Body of pancreas (tissue), 4 donors: ENCODE measurements around the gene ARHGDIA. TPM values are rescaled to one million over a fixed set of nuclear protein-coding genes. Genes with fewer than 3 reads are reported as not detected.

ENCODE experiments used
- ATAC-seq: fragments of 150-250 bp; one replicate; pipeline ENCODE4 v1.9.1; 2016
- DNase-seq, 4 donors: peaks; one replicate each; pipeline ENCODE4 v3.0.0-alpha.2; 2019
- H3K27ac ChIP-seq, 4 donors: fragments of 200-600 bp; sonication (generic); 1 replicate in 3 of 4; 2 replicates in 1 of 4; pipeline versions ENCODE4 v1.5.1 to v1.6.1; 2016 to 2019; ENCODE audit warnings: mild to moderate bottlenecking in 1 of 4, mixed read lengths in 1 of 4, moderate library complexity in 1 of 4
- H3K27me3 ChIP-seq, 2 donors: fragments of 200-600 bp; sonication (generic); one replicate each; pipeline ENCODE4 v1.6.0; 2016; ENCODE audit warnings: mild to moderate bottlenecking in 1 of 2
- H3K36me3 ChIP-seq, 2 donors: fragments of 200-600 bp; sonication (generic); replicated peaks in 1 of 2; 2 replicates each; pipeline ENCODE4 v1.5.1; 2016; ENCODE audit warnings: low read depth in 2 of 2; ENCODE audit not compliant: insufficient read depth in 1 of 2
- H3K4me1 ChIP-seq: fragments of 200-600 bp; sonication (generic); one replicate; pipeline ENCODE4 v1.6.0; 2016
- H3K4me3 ChIP-seq, 2 donors: fragments of 200-600 bp; sonication (generic); 1 replicate in 1 of 2; 2 replicates in 1 of 2; pipeline ENCODE4 v1.5.1; 2016 to 2019
- H3K9me3 ChIP-seq, 3 donors: fragments of 200-600 bp; sonication (generic); 1 replicate in 2 of 3; 2 replicates in 1 of 3; pipeline ENCODE4 v1.5.1; 2016
- CTCF ChIP-seq, 7 experiments: fragments of 450-650 bp in 4 of 7; fragments of 200-600 bp in 3 of 7; sonication (generic) in 3 of 7; IDR thresholded peaks; one replicate each; pipeline ENCODE4 v1.5.1; 2016 to 2019; ENCODE audit warnings: antibody characterized with exemption in 7 of 7
- POLR2A ChIP-seq, 3 donors: fragments of 450-650 bp; IDR thresholded peaks; one replicate each; pipeline ENCODE4 v1.6.1; 2016; ENCODE audit warnings: antibody characterized with exemption in 3 of 3, mild to moderate bottlenecking in 2 of 3
- WGBS, 2 donors: methylation state at CpG; one replicate each; pipeline ENCODE4 v1.1.5; 2017; 5-methylcytosine and 5-hydroxymethylcytosine counted together
- intact Hi-C: fragments of 100-400 bp; cut with DNase I; formaldehyde crosslinking; loops from one replicate; pipeline ENCODE4 v1.15.1; 2023
- total RNA-seq, 2 donors: library from RNA; depleted of rRNA; stranded (reverse); fragments of >200 nt; gene quantifications; one replicate each; pipeline ENCODE4 v1.1.0, GENCODE V29; 2016

The ARHGDIA gene
- total RNA-seq, 2 donors from 2014 or later = 109 to 141 TPM

GRCh38 chr17:81858170-81858966 is 12.8 kb downstream of the ARHGDIA start:
- TF ChIP-seq POLR2A (IDR thresholded peaks at IDR 0.05) (peak in 2 of 3 donors; percentile 25 to 42), CTCF (IDR thresholded peaks at IDR 0.05) (no peak)
- WGBS, 2 donors = 29 to 48% methylated on average over 17 to 30 of the region's 30 CpGs
- Histone ChIP-seq H3K4me3 (peak overlapping the region; percentile 85 to 86), H3K4me1 (peaks cover 72% of the 10 kb centered on the region), H3K9me3 (no peaks in the 10 kb centered on the region), H3K27ac (peak overlapping the region; percentile 12 to 96 (median 92)), H3K27me3 (no peaks in the 10 kb centered on the region), H3K36me3 (peaks cover 3% of the 10 kb centered on the region in 2 donors)
- ATAC-seq = no peak
- peak in 3 of 4 donors; percentile 51 to 66 (median 57) for DNase-seq
- intact Hi-C loops = no loop called here

DNA sequence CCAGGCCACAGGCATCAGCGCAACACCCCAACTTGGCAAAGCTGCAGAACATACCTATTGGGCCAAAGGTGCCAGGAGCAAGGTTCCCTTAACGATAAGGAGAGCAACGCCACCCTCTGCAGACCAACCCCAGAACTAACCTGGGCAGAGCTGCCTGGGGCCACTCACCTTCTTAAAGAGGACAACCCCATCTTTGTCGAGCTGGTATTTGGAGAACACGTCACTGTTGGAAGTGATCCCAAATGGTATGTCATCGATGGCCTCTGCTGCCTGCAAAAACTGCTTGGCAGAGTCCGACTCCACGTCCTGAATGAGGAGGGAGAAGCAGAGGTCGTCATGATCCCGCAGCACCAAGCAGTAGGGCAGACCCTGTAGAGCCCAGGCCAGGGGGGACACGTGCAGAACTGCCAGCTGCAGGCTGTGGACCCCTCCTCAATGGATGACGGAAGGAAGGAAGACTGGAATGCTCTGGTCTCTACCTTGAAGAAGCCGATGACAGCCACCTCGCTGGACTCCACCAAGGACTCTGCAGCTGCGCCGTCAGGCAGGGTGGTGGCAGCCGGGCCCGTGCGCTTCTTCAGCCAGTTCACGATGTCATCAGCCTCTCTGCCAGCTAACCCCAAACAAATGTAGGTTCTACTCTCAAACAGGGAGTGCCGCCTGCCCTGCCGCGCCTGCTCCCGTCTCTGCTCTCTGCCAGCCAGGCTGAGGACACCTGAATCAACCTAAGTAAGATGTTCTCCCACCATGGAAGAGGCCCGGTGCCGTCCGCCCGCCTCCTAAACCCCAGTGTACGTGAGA is 16.0 kb downstream of the ARHGDIA start:
- Histone ChIP-seq H3K36me3 (peaks cover 12 to 22% of the 10 kb centered on the region in 2 donors), H3K27ac (peak overlapping the region; percentile 20 to 95 (median 47)), H3K4me1 (peaks cover 63% of the 10 kb centered on the region), H3K27me3 (no peaks in the 10 kb centered on the region), H3K4me3 (no peak overlapping the region), H3K9me3 (no peaks in the 10 kb centered on the region)
- peak; percentile 79 to 90 (median 85) for DNase-seq
- TF ChIP-seq POLR2A (IDR thresholded peaks at IDR 0.05) (peak in 2 of 3 donors; percentile 28 to 50), CTCF (IDR thresholded peaks at IDR 0.05) (peak in 4 of 7 experiments; percentile 47 to 58 (median 54))
- peak; percentile 63 for ATAC-seq
- 40% methylated on average over 7 to 29 of the region's 29 CpGs for WGBS, 2 donors
- intact Hi-C loops = no loop called here

- no peak overlapping the region for H3K27ac ChIP-seq
- H3K9me3 ChIP-seq = no peaks in the 10 kb centered on the region
- peaks cover 13 to 27% of the 10 kb centered on the region in 2 donors for H3K36me3 ChIP-seq
- H3K4me1 ChIP-seq = peaks cover 46% of the 10 kb centered on the region
- H3K27me3 ChIP-seq = no peaks in the 10 kb centered on the region
- H3K4me3 ChIP-seq = no peak overlapping the region
- WGBS, 2 donors = 67 to 91% methylated on average over 3 to 12 of the region's 12 CpGs
- TF ChIP-seq POLR2A (IDR thresholded peaks at IDR 0.05) (no peak), CTCF (IDR thresholded peaks at IDR 0.05) (no peak)
- no peak for ATAC-seq
- intact Hi-C loops = no loop called here
- DNase-seq = no peak
Measured at GRCh38 chr17:81852237-81852636, 18.9 kb downstream of the ARHGDIA start.

DNA sequence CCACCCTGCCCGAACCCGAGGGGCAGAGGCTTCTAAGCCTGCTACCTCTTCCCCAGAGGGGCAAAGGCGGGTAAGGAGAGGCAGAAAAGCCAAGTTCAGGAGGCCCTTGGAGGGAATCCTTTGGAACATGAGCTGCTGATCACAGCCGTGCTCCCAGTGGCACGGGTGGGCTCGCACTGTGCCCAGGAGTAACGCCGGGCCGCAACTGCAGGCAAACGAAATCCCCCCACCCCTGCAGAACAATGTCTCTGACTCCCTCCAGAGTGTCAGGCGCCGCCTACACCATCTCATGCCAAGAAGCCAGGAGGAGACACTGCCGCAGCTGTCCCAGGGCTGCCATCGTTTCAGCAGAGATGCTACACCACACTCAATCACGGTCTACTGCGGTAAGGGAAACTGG is 19.7 kb downstream of the ARHGDIA start:
- Histone ChIP-seq H3K4me3 (no peak overlapping the region), H3K4me1 (peaks cover 41% of the 10 kb centered on the region), H3K36me3 (peaks cover 18 to 34% of the 10 kb centered on the region in 2 donors), H3K27ac (no peak overlapping the region), H3K27me3 (no peaks in the 10 kb centered on the region), H3K9me3 (no peaks in the 10 kb centered on the region)
- no peak for DNase-seq
- intact Hi-C loops = no loop called here
- WGBS, 2 donors = 86 to 90% methylated on average over 2 to 16 of the region's 16 CpGs
- TF ChIP-seq POLR2A (IDR thresholded peaks at IDR 0.05) (no peak), CTCF (IDR thresholded peaks at IDR 0.05) (no peak)
- ATAC-seq = no peak
